ENCODE results near the gene TSPAN6.

The TSPAN6 gene

GRCh38 chrX:100636321-100636991, at the start of gene TSPAN6:
TSS of gene TSPAN6 (minus strand) at chrX:100636806. CDS start at chrX:100636694, 112 bp downstream.
- peak; percentile 98 to 99 for ATAC-seq

- no peak for ATAC-seq
These were observed 49.3 kb upstream of the TSPAN6 start for GRCh38 chrX:100685997-100686305.

- ATAC-seq, result peak in 1 of 2 donors; percentile 38
These were observed 48.8 kb upstream of the TSPAN6 start for GRCh38 chrX:100685284-100685996.

GRCh38 chrX:100682939-100683338, 46.3 kb upstream of the TSPAN6 start:
- no peak for ATAC-seq

- ATAC-seq, result no peak
These were observed 45.0 kb upstream of the TSPAN6 start for GRCh38 chrX:100681599-100681998.

- ATAC-seq, result no peak
These were observed 44.1 kb upstream of the TSPAN6 start for GRCh38 chrX:100680756-100681155.

- ATAC-seq, result no peak
These were observed 41.1 kb upstream of the TSPAN6 start for GRCh38 chrX:100677611-100678181.

GRCh38 chrX:100674705-100675104, 38.1 kb upstream of the TSPAN6 start:
- no peak for ATAC-seq

- ATAC-seq, result no peak
These were observed 36.9 kb upstream of the TSPAN6 start for GRCh38 chrX:100673397-100673953.

GRCh38 chrX:100672966-100673365, 36.4 kb upstream of the TSPAN6 start:
- ATAC-seq, result no peak

- no peak for ATAC-seq
These were observed 27.0 kb upstream of the TSPAN6 start for GRCh38 chrX:100663642-100664041.

GRCh38 chrX:100662796-100663195, 26.2 kb upstream of the TSPAN6 start:
- no peak for ATAC-seq

GRCh38 chrX:100662170-100662569, 25.6 kb upstream of the TSPAN6 start:
- ATAC-seq, result no peak

- ATAC-seq, result no peak
These were observed 23.0 kb upstream of the TSPAN6 start for GRCh38 chrX:100659431-100660137.

- no peak for ATAC-seq
These were observed 22.4 kb upstream of the TSPAN6 start for GRCh38 chrX:100658941-100659381.

- no peak for ATAC-seq
These were observed 17.7 kb upstream of the TSPAN6 start for GRCh38 chrX:100654261-100654660.

GRCh38 chrX:100652266-100652665, 15.7 kb upstream of the TSPAN6 start:
- ATAC-seq, result no peak

GRCh38 chrX:100650841-100651240, 14.2 kb upstream of the TSPAN6 start:
- no peak for ATAC-seq

- ATAC-seq, result no peak
These were observed 13.1 kb upstream of the TSPAN6 start for GRCh38 chrX:100649550-100650356.

- no peak for ATAC-seq
These were observed 12.1 kb upstream of the TSPAN6 start for GRCh38 chrX:100648458-100649417.

GRCh38 chrX:100647739-100648138, 11.1 kb upstream of the TSPAN6 start:
- ATAC-seq, result no peak
